NT2/D1 (cell line): ENCODE data around the gene MPP3.

ENCODE experiments used
- YY1 ChIP-seq: IDR thresholded peaks from 2 replicates; pipeline ENCODE4 v1.6.1; 2011; ENCODE audit not compliant: insufficient read length, insufficient read depth
- ZNF274 ChIP-seq: IDR thresholded peaks from 2 replicates; pipeline ENCODE4 v1.6.1; 2011; ENCODE audit warnings: mild to moderate bottlenecking, low read depth, low read length

DNA sequence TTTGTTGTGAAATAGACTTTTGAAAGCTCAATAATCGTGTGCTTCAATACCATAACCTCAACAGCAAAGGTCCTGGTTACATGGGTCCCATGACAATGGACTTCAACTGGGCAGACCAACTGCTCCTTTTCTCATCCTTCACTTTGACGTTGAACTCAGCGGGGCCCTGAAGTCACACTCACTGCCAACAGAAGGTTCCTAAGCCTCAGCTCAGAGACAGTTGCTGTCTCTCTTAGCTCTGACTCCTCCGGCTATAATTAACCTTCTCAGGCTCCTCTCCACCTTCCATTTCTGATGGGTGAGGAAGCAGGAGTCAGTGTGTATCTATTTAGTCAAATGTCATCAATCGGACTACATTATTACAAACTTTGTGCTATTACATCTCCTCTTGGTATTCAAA lies 23.8 kb downstream of the MPP3 start:
- TF ChIP-seq YY1 (no peak), ZNF274 (no peak)
